ENCODE measurements around the gene TAS2R14.

The TAS2R14 gene
- 0.17 to 3.2 (median 0.95) reads per million in 17 experiments for total RNA-seq

GRCh38 chr12:10939163-10939562 is at the start of gene TAS2R14:
Gene TAS2R14, minus strand, starts transcription at chr12:10939263. Its CDS starts 56 bp downstream, at chr12:10939207.
- DNase-seq = no peak

- no peak for DNase-seq
These were observed 47.7 kb upstream of the TAS2R14 start, which contains the start of gene TAS2R50 for GRCh38 chr12:10986812-10987211. Gene TAS2R50, minus strand, starts transcription at chr12:10986912. Its CDS starts 52 bp downstream, at chr12:10986860.

- no peak for DNase-seq
These were observed 43.2 kb upstream of the TAS2R14 start for GRCh38 chr12:10982244-10982643.

GRCh38 chr12:10974965-10975364 is 35.9 kb upstream of the TAS2R14 start:
- DNase-seq = no peak

- DNase-seq = no peak
These were observed 29.8 kb upstream of the TAS2R14 start for GRCh38 chr12:10968765-10969456.

- no peak for DNase-seq
These were observed 28.3 kb upstream of the TAS2R14 start for GRCh38 chr12:10967409-10967808.

- DNase-seq = no peak
These were observed 27.3 kb upstream of the TAS2R14 start for GRCh38 chr12:10966314-10966713.

GRCh38 chr12:10965476-10965875 is 26.4 kb upstream of the TAS2R14 start:
- DNase-seq = no peak

- no peak for DNase-seq
These were observed 21.1 kb upstream of the TAS2R14 start for GRCh38 chr12:10960211-10960610.

- no peak for DNase-seq
These were observed 20.7 kb upstream of the TAS2R14 start for GRCh38 chr12:10959804-10960203.

GRCh38 chr12:10957741-10958140 is 18.7 kb upstream of the TAS2R14 start:
- no peak for DNase-seq

- DNase-seq = no peak
These were observed 17.0 kb upstream of the TAS2R14 start for GRCh38 chr12:10956085-10956484.

- no peak for DNase-seq
These were observed 13.6 kb upstream of the TAS2R14 start for GRCh38 chr12:10952645-10953044.

- no peak for DNase-seq
These were observed 4.1 kb upstream of the TAS2R14 start for GRCh38 chr12:10943167-10943566.

GRCh38 chr12:10941916-10942607 is 3.0 kb upstream of the TAS2R14 start:
- DNase-seq = no peak

- DNase-seq = no peak
These were observed 2.3 kb upstream of the TAS2R14 start for GRCh38 chr12:10941369-10941768.

- no peak for DNase-seq
These were observed 1.3 kb upstream of the TAS2R14 start for GRCh38 chr12:10940389-10940788.

- peak in 3 of 4 experiments; percentile 8 to 55 (median 13) for DNase-seq
These were observed 2.6 kb downstream of the TAS2R14 start for GRCh38 chr12:10936506-10936905.

- DNase-seq = no peak
These were observed 10.2 kb downstream of the TAS2R14 start, which contains the start of gene PRH2 for GRCh38 chr12:10928746-10929286. Gene PRH2, plus strand, starts transcription at chr12:10929236. Its CDS starts 38 bp downstream, at chr12:10929274.

- DNase-seq = no peak
These were observed 12.8 kb downstream of the TAS2R14 start for GRCh38 chr12:10926269-10926668.

GRCh38 chr12:10919809-10920208 is 19.3 kb downstream of the TAS2R14 start:
- DNase-seq = no peak

- DNase-seq = no peak
These were observed 28.7 kb downstream of the TAS2R14 start for GRCh38 chr12:10910380-10910779.

- no peak for DNase-seq
These were observed 29.6 kb downstream of the TAS2R14 start, which contains the start of gene TAS2R13 for GRCh38 chr12:10909462-10909861. Gene TAS2R13, minus strand, starts transcription at chr12:10909562. Its CDS starts 264 bp downstream, at chr12:10909298.

- no peak for DNase-seq
These were observed 34.4 kb downstream of the TAS2R14 start for GRCh38 chr12:10904686-10905085.

All from suppressor macrophage (primary cell).